ENCODE measurements around the gene SPIB.
A peak's percentile ranks its signal among the peaks of the same experiment; 100 is the strongest.

Gene SPIB

GRCh38 chr19:50460161-50460765, 41.5 kb downstream of the SPIB start:
- in situ Hi-C loops (cut with MboI; ENCODE audit: low sequenced_read_pairs, unreplicated experiment) = loop anchor here (5.0 kb wide), 1 partner anchor 88 kb away; no protein-coding TSS in a partner anchor
- TF ChIP-seq CTCF (IDR thresholded peaks at IDR 0.05; ENCODE audit: borderline replicate concordance, control extremely low read depth, extremely low read depth, insufficient read depth, missing control alignments) = no peak
- DNase-seq (ENCODE audit: low spot score) = peak; percentile 89

GRCh38 chr19:50461066-50461875, 42.5 kb downstream of the SPIB start:
- TF ChIP-seq CTCF (IDR thresholded peaks at IDR 0.05; ENCODE audit: borderline replicate concordance, control extremely low read depth, extremely low read depth, insufficient read depth, missing control alignments) = peak; percentile 86
- in situ Hi-C loops (cut with MboI; ENCODE audit: low sequenced_read_pairs, unreplicated experiment) = loop anchor here (5.0 kb wide), 1 partner anchor 89 kb away; no protein-coding TSS in a partner anchor
- DNase-seq (ENCODE audit: low spot score) = peak; percentile 92

GRCh38 chr19:50462970-50463369, 44.2 kb downstream of the SPIB start:
- DNase-seq (ENCODE audit: low spot score) = no peak
- no peak for TF ChIP-seq CTCF (IDR thresholded peaks at IDR 0.05; ENCODE audit: borderline replicate concordance, control extremely low read depth, extremely low read depth, insufficient read depth, missing control alignments)
- in situ Hi-C loops (cut with MboI; ENCODE audit: low sequenced_read_pairs, unreplicated experiment) = loop anchor here (5.0 kb wide), 1 partner anchor 91 kb away; no protein-coding TSS in a partner anchor

- TF ChIP-seq CTCF (IDR thresholded peaks at IDR 0.05; ENCODE audit: borderline replicate concordance, control extremely low read depth, extremely low read depth, insufficient read depth, missing control alignments) = no peak
- no peak for DNase-seq (ENCODE audit: low spot score)
- in situ Hi-C loops (cut with MboI; ENCODE audit: low sequenced_read_pairs, unreplicated experiment) = loop anchor here (5.0 kb wide), 1 partner anchor 92 kb away; no protein-coding TSS in a partner anchor
These were observed 45.6 kb downstream of the SPIB start for GRCh38 chr19:50464348-50464747.

GRCh38 chr19:50465000-50465399, 46.3 kb downstream of the SPIB start:
- in situ Hi-C loops (cut with MboI; ENCODE audit: low sequenced_read_pairs, unreplicated experiment) = loop anchor here (5.0 kb wide), 1 partner anchor 93 kb away; no protein-coding TSS in a partner anchor
- TF ChIP-seq CTCF (IDR thresholded peaks at IDR 0.05; ENCODE audit: borderline replicate concordance, control extremely low read depth, extremely low read depth, insufficient read depth, missing control alignments) = no peak
- DNase-seq (ENCODE audit: low spot score) = no peak

GRCh38 chr19:50465986-50466705, 47.4 kb downstream of the SPIB start:
- in situ Hi-C loops (cut with MboI; ENCODE audit: low sequenced_read_pairs, unreplicated experiment) = no loop called here
- no peak for TF ChIP-seq CTCF (IDR thresholded peaks at IDR 0.05; ENCODE audit: borderline replicate concordance, control extremely low read depth, extremely low read depth, insufficient read depth, missing control alignments)
- DNase-seq (ENCODE audit: low spot score) = no peak
